H9 (cell line): ENCODE measurements around the gene NPDC1. TPM values are rescaled to one million over a fixed set of nuclear protein-coding genes. Genes with fewer than 3 reads are reported as not detected.

Source experiments
- DNase-seq: peaks from one replicate; pipeline ENCODE4 v3.0.0-alpha.2; 2017
- H2AFZ ChIP-seq: one replicate; pipeline ENCODE4 v1.6.1; 2013; ENCODE audit warnings: mild to moderate bottlenecking, low read length, control low read depth, moderate library complexity
- H2AK5ac ChIP-seq: 2 replicates; pipeline ENCODE4 v1.6.1; 2013; ENCODE audit warnings: low read length, control low read depth, mixed read lengths; ENCODE audit not compliant: insufficient read length
- H2BK120ac ChIP-seq: one replicate; pipeline ENCODE4 v1.6.1; 2013; ENCODE audit warnings: low read depth, mild to moderate bottlenecking, low read length, control low read depth, inconsistent platforms; ENCODE audit not compliant: poor library complexity, severe bottlenecking
- H2BK12ac ChIP-seq: 2 replicates; pipeline ENCODE4 v1.6.1; 2013; ENCODE audit warnings: low read length, control low read depth, mixed read lengths, low read depth; ENCODE audit not compliant: insufficient read length
- H2BK15ac ChIP-seq: 2 replicates; pipeline ENCODE4 v1.6.1; 2013; ENCODE audit warnings: low read depth, low read length, control low read depth
- H2BK20ac ChIP-seq: one replicate; pipeline ENCODE4 v1.6.1; 2013; ENCODE audit warnings: low read depth, mild to moderate bottlenecking, low read length, control low read depth, inconsistent platforms; ENCODE audit not compliant: poor library complexity, severe bottlenecking
- H2BK5ac ChIP-seq: 2 replicates; pipeline ENCODE4 v1.6.1; 2013; ENCODE audit warnings: low read length, control low read depth, mixed read lengths; ENCODE audit not compliant: insufficient read length
- H3K14ac ChIP-seq: 2 replicates; pipeline ENCODE4 v1.6.1; 2013; ENCODE audit warnings: low read length, control low read depth; ENCODE audit not compliant: insufficient read depth
- H3K18ac ChIP-seq: 2 replicates; pipeline ENCODE4 v1.6.1; 2013; ENCODE audit warnings: low read depth, mild to moderate bottlenecking, mixed read lengths, low read length, control low read depth; ENCODE audit not compliant: insufficient read length
- H3K23ac ChIP-seq: 2 replicates; pipeline ENCODE4 v1.6.1; 2013; ENCODE audit warnings: low read length, control low read depth, mixed read lengths, low read depth; ENCODE audit not compliant: insufficient read length
- H3K23me2 ChIP-seq: 2 replicates; pipeline ENCODE4 v1.6.1; 2013; ENCODE audit warnings: low read depth, mild to moderate bottlenecking, mixed read lengths, low read length, control low read depth; ENCODE audit not compliant: insufficient read length, poor library complexity, severe bottlenecking
- H3K27ac ChIP-seq: 2 replicates; pipeline ENCODE4 v1.5.1; 2013; ENCODE audit warnings: low read length, control low read depth, mixed read lengths, low read depth; ENCODE audit not compliant: insufficient read length
- H3K27me3 ChIP-seq: 2 replicates; pipeline ENCODE4 v1.6.1; 2013; ENCODE audit warnings: low read length, control low read depth, inconsistent platforms; ENCODE audit not compliant: insufficient read depth
- H3K4ac ChIP-seq: 2 replicates; pipeline ENCODE4 v1.6.1; 2013; ENCODE audit warnings: low read depth, mild to moderate bottlenecking, control low read depth, inconsistent platforms, low read length, moderate library complexity
- H3K4me1 ChIP-seq: 2 replicates; pipeline ENCODE4 v1.6.1; 2013; ENCODE audit warnings: low read length, control low read depth, inconsistent platforms; ENCODE audit not compliant: insufficient read depth
- H3K4me2 ChIP-seq: 2 replicates; pipeline ENCODE4 v1.6.1; 2013; ENCODE audit warnings: low read length, control low read depth, mixed read lengths; ENCODE audit not compliant: insufficient read length, insufficient read depth
- H3K56ac ChIP-seq: 2 replicates; pipeline ENCODE4 v1.6.1; 2013; ENCODE audit warnings: low read depth, mild to moderate bottlenecking, mixed read lengths, low read length, control low read depth; ENCODE audit not compliant: insufficient read length
- H3K79me1 ChIP-seq: 2 replicates; pipeline ENCODE4 v1.6.1; 2013; ENCODE audit warnings: low read depth, mild to moderate bottlenecking, moderate library complexity, low read length, control low read depth, inconsistent platforms; ENCODE audit not compliant: insufficient read depth, poor library complexity, severe bottlenecking
- H3K79me2 ChIP-seq: 2 replicates; pipeline ENCODE4 v1.6.1; 2013; ENCODE audit warnings: low read length, control low read depth, inconsistent platforms; ENCODE audit not compliant: insufficient read depth
- H3K9ac ChIP-seq: 2 replicates; pipeline ENCODE4 v1.6.1; 2013; ENCODE audit warnings: low read length, control low read depth, mixed read lengths; ENCODE audit not compliant: insufficient read length; ENCODE audit errors: extremely low read depth
- H3K9me3 ChIP-seq: one replicate; pipeline ENCODE4 v1.6.1; 2013; ENCODE audit warnings: low read depth, low read length, inconsistent platforms; ENCODE audit not compliant: control insufficient read depth
- H3T11ph ChIP-seq: one replicate; pipeline ENCODE4 v1.6.1; 2013; ENCODE audit warnings: mild to moderate bottlenecking, low read length, control low read depth, inconsistent platforms
- H4K20me1 ChIP-seq: one replicate; pipeline ENCODE4 v1.6.1; 2013; ENCODE audit not compliant: control insufficient read depth, insufficient read length, insufficient read depth
- H4K5ac ChIP-seq: 2 replicates; pipeline ENCODE4 v1.6.1; 2013; ENCODE audit warnings: low read depth, mild to moderate bottlenecking, mixed read lengths, low read length, control low read depth; ENCODE audit not compliant: insufficient read length
- H4K8ac ChIP-seq: replicated peaks from 2 replicates; pipeline ENCODE4 v1.6.1; 2013; ENCODE audit warnings: low read length, control low read depth, mixed read lengths, low read depth; ENCODE audit not compliant: insufficient read length
- H4K91ac ChIP-seq: 2 replicates; pipeline ENCODE4 v1.6.1; 2013; ENCODE audit warnings: low read depth, mild to moderate bottlenecking, moderate library complexity, mixed read lengths, low read length, control low read depth; ENCODE audit not compliant: insufficient read length
- H3K27ac Mint-ChIP-seq, 3 experiments: 2 replicates in 2 of 3; 3 replicates in 1 of 3; pipeline ENCODE4 v1.8.0; 2020 to 2021; ENCODE audit warnings: mixed read lengths in 3 of 3, mild to moderate bottlenecking in 1 of 3, moderate library complexity in 1 of 3
- H3K27me3 Mint-ChIP-seq: 2 replicates; pipeline ENCODE4 v1.8.0; 2021; ENCODE audit warnings: low read depth, mild to moderate bottlenecking, moderate library complexity, mixed read lengths
- H3K36me3 Mint-ChIP-seq, 3 experiments: 2 replicates in 2 of 3; 3 replicates in 1 of 3; pipeline ENCODE4 v1.8.0; 2020 to 2021; ENCODE audit warnings: low read depth in 3 of 3, mixed read lengths in 3 of 3; ENCODE audit not compliant: insufficient read depth in 1 of 3
- H3K4me1 Mint-ChIP-seq, 2 experiments: 2 replicates each; pipeline ENCODE4 v1.8.0; 2020; ENCODE audit warnings: mixed read lengths in 2 of 2
- H3K4me3 Mint-ChIP-seq, 2 experiments: 2 replicates in 1 of 2; 3 replicates in 1 of 2; pipeline ENCODE4 v1.8.0; 2020 to 2021; ENCODE audit warnings: mild to moderate bottlenecking in 2 of 2, mixed read lengths in 2 of 2, moderate library complexity in 1 of 2
- H3K9me3 Mint-ChIP-seq, 2 experiments: 2 replicates in 1 of 2; 3 replicates in 1 of 2; pipeline ENCODE4 v1.8.0; 2020; ENCODE audit warnings: mild to moderate bottlenecking in 2 of 2, mixed read lengths in 2 of 2, moderate library complexity in 1 of 2
- WGBS: extraction: QIAGEN DNeasy Blood & Tissue Kit; methylation state at CpG from one replicate; pipeline ENCODE4 v1.1.7; 2013; ENCODE audit warnings: missing lambda C conversion rate, low lambda C conversion rate, mixed read lengths; ENCODE audit not compliant: insufficient read length; ENCODE audit errors: extremely low coverage; 5-methylcytosine and 5-hydroxymethylcytosine counted together
- total RNA-seq: library from RNA; stranded (reverse); gene quantifications from 2 replicates; pipeline ENCODE4 v1.2.1, GENCODE V29; 2021
- TF ChIP-seq, protein P1 (sequence below): fragments of 200-600 bp; sonication (generic); conservative IDR thresholded peaks from 3 replicates; pipeline ENCODE4 v1.8.0; 2021; ENCODE audit warnings: antibody characterized with exemption, mild to moderate bottlenecking

Gene NPDC1
- total RNA-seq, 1 experiment from 2014 or later, result 57.6 TPM

DNA sequence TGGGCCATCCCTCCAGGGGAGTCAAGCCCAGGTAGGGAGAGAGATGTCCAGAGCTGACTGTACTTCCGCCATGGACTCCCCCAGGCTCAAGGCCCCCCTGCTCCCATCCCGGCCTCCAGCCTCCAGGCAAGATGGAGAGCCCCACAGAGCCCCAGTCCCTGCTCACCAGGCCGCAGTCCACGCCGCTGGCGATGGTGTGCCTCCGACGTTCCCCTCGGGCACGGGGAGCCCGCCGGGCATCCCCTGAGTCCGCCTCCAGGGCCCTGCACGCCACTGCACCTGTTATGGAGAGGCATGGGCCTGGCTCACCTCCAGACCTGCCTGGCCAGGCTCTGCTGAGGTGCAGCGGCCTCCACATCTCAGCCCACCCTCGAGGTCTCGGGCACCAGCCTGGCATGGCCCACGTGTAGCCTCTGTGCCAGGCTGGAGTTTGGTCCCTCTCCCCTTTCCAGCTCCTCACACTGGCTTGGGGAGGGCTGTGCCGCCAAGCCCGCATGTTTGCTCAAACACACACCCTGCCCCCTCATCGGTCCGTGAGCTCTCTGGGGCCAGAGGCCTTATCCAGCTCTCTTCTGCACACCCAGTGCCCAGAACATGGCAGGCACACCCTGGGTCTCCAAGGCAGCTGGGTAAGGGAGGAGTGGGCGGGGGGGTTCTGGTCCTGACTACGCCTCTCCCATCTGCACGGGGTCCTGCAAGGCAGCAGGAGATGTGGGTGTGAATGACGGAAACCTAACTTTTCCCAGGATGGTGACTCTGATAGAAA lies 20.3 kb upstream of the NPDC1 start:
- no peak overlapping the region for H3K4me3 Mint-ChIP-seq
- Histone ChIP-seq H4K5ac (no peak overlapping the region), H3K27me3 (no peaks in the 10 kb centered on the region), H3K79me2 (no peaks in the 10 kb centered on the region), H4K20me1 (peaks cover 4% of the 10 kb centered on the region), H4K8ac (no peak overlapping the region), H2BK5ac (no peak overlapping the region), H2BK20ac (no peak overlapping the region), H2AFZ (no peak overlapping the region), H2BK120ac (no peak overlapping the region), H3K79me1 (no peaks in the 10 kb centered on the region), H3K56ac (no peak overlapping the region), H2BK15ac (no peak overlapping the region), H4K91ac (no peak overlapping the region), H3K18ac (no peak overlapping the region), H3K23ac (no peak overlapping the region), H3K9me3 (no peaks in the 10 kb centered on the region), H2BK12ac (no peak overlapping the region), H3K23me2 (no peaks in the 10 kb centered on the region), H2AK5ac (no peak overlapping the region), H3T11ph (no peak overlapping the region), H3K27ac (no peak overlapping the region), H3K4me2 (no peak overlapping the region), H3K9ac (no peak overlapping the region), H3K4me1 (peaks cover 4% of the 10 kb centered on the region; the same call in 1 of the 2 replicates), H3K4ac (no peak overlapping the region), H3K14ac (no peak overlapping the region)
- TF ChIP-seq, protein P1, sequence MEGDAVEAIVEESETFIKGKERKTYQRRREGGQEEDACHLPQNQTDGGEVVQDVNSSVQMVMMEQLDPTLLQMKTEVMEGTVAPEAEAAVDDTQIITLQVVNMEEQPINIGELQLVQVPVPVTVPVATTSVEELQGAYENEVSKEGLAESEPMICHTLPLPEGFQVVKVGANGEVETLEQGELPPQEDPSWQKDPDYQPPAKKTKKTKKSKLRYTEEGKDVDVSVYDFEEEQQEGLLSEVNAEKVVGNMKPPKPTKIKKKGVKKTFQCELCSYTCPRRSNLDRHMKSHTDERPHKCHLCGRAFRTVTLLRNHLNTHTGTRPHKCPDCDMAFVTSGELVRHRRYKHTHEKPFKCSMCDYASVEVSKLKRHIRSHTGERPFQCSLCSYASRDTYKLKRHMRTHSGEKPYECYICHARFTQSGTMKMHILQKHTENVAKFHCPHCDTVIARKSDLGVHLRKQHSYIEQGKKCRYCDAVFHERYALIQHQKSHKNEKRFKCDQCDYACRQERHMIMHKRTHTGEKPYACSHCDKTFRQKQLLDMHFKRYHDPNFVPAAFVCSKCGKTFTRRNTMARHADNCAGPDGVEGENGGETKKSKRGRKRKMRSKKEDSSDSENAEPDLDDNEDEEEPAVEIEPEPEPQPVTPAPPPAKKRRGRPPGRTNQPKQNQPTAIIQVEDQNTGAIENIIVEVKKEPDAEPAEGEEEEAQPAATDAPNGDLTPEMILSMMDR, result no peak
- peaks cover 0 to 5% (median 4%) of the 10 kb centered on the region in 3 experiments; a peak in 4 of 7 replicates for H3K36me3 Mint-ChIP-seq
- DNase-seq, result no peak
- H3K4me1 Mint-ChIP-seq, result peaks cover 13 to 22% of the 10 kb centered on the region in 2 experiments
- no CpG with 5 or more reads among the region's 26 CpGs for WGBS
- H3K27ac Mint-ChIP-seq, result no peak overlapping the region
- peaks cover 2% of the 10 kb centered on the region; the same call in 1 of the 2 replicates for H3K27me3 Mint-ChIP-seq
- H3K9me3 Mint-ChIP-seq, result no peaks in the 10 kb centered on the region
